Activated CD8-positive, alpha-beta memory T cell treated with anti-CD3 and anti-CD28 coated beads for 4 hours (primary cell): Measurements from ENCODE around the gene TMEM147.
A peak's percentile ranks its signal among the peaks of the same experiment; 100 is the strongest.

Source experiments
- DNase-seq, 2 donors: peaks; one replicate each; pipeline ENCODE4 v3.0.0-alpha.2; 2020; ENCODE audit warnings: low read depth in 2 of 2

TMEM147 gene

DNA sequence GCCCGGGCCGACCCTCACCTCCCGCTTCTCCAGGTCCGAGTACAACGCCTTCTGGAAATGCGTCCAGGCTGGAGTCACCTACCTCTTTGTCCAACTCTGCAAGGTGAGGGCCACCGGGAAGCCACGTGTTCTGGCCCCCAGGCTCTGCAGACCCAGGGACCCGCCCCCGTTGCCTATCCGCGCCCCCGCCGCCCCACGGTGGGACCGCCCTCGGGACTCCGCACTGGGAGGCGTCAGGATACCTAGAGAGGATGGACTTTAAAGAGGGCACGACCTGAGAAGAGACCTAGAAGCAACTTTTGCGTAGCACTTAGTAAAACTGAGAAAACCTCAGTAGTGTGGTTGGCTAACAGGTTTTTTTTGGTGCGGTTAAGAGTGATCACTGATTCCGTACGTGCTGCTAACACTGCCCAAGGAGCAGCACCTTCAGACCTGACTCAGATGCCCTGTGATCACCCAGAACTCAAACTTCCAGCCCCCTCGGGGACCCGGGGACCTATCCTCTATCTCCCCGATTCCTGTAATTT lies 492 bp downstream of the TMEM147 start:
- peak; percentile 37 to 42 for DNase-seq

DNA sequence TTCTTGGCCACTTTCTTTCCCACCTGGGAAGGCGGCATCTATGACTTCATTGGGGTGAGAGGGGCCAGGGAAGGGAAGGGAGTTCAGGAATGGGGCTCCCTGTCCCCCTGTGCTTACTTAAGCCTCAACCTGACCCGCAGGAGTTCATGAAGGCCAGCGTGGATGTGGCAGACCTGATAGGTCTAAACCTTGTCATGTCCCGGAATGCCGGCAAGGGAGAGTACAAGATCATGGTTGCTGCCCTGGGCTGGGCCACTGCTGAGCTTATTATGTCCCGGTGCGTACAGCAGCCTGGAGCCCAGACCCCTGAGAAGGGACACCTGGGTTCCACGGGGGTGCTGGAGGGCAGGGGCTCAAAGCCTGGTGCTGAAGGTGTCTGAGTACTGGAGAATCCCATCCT lies 1.1 kb downstream of the TMEM147 start:
- DNase-seq, result no peak

DNA sequence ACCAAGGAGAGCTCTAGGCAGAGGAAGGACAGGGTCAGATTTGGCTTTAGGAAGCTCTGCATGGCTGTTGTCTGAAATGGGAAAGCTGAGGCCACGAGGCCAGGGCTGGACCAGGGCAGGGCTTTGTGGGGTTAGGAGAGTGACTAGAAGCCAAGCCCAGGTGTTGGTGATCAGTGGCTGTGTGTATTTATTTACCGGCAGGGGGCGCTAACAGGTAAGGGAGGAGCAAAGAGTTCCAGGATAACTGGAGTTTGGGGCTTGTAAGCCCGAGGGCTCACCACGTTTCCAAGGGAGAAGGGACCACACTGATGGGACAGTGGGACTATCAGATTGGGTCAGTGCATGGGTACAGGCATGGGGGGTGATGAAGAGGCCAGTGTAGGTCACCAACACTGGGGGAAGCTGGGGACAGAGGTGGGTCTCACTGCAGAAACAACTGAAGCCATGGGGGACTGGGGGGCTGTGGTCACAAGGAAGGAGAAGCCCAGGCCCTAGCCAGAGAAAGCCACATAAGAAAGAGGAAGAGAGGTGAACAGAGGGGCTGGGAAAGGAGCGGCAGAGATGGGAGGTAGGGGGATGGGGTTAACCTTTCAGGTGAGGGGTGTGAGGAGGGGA lies 3.9 kb downstream of the TMEM147 start:
- DNase-seq, result peak in 1 of 2 donors; percentile 23

DNA sequence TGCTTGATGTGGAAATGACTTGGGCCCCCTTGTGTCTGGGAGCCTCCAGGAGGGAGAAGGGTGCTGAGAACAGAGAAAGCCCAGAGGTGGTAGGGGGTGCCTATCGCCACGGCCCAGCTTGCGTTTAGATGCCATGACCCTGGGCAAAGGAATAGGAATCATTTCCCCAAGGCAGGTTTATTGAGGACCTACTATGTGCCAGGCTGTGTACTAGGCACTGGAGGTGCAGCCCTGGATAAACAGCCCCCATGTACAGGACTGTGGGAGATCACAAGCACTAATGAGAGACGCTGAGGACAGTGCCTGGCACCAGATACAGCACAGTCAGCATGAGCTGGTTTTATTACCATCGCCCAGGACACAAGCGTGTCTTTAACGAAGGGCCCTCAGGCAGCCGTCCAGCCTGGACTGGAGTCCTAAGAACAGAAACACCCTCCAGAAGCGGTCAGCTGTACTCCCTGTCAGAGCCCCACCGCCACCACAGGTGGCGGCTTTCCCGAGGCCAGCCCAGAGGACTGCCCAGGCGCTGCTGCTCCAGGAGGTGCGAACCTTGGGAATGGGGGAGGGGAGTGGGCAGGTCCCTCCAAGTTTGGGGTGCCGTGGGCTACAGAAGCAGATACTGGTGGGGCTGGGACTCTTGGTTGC lies 4.6 kb downstream of the TMEM147 start:
- DNase-seq, result no peak

DNA sequence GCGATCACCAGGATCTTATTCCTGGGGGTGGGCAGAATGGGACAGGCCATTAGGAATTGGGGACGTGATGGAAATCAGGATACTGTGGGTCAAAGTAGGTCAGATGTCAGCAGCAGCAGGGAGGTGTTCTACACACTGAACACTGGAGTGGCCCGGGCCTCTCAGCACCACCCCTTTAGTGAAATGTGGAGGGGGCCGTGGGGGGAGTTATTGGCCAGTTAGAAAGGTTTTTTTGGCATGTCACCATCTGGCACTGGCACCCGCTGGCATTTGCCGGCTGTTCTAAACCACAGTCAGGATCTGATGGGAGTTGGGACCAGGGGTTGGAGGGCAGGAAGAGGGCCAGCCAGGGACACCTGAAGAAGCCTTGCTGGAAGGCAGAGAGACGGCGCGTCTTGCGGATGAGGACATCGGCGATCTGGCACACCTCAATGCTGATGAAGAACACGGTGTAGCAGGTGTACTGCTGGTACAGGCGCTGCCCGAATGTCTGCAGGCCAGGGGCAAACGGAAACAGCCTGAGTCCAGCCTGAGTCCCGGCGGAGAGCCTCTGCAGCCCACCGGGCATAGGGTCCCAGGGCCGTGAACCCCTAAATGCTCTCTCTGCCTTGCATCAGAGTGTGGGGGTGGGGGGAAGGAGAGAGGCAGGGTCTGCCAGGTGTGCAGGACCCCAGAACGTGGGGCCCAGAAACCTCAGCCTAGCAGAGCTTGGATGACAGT lies 5.8 kb downstream of the TMEM147 start:
- no peak for DNase-seq

DNA sequence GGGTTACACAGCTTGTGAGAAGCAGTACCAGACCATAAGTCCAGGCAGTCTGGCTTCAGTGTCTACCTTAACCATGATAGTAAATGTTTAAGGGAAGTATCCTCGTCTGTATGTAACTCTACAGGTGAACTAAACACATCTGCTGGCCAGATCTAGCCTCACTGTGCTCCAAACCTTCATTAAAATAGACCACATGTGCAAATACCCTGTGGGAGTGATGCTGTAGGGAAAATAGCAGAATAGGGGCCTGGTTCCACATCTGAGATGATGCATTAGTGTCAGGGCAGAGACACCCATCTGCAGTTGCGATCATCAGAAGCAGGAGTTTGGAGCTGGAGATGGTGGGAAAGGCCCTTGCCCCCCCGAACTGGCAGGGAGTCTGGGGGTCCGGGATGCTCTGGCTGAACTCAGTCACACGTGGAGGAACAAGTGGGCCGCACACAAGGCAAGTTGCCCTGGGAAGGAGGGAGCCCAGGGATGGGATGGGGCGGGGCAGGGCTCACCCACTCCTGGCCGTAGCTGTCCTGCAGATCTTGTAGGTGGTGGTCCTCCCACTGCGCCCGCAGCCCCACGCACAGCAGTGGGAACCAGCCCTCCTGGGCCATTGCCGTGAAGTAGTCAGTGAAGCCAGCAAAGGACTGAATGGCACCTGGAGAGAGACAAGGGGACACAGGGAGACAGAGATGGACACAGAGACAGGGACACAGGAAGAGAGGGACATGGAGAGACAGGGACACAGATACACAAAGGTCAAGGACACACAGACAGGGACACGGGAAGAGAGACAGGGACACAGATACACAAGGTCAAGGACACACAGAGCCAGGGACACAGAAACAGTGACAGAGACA lies 7.3 kb downstream of the TMEM147 start:
- no peak for DNase-seq

DNA sequence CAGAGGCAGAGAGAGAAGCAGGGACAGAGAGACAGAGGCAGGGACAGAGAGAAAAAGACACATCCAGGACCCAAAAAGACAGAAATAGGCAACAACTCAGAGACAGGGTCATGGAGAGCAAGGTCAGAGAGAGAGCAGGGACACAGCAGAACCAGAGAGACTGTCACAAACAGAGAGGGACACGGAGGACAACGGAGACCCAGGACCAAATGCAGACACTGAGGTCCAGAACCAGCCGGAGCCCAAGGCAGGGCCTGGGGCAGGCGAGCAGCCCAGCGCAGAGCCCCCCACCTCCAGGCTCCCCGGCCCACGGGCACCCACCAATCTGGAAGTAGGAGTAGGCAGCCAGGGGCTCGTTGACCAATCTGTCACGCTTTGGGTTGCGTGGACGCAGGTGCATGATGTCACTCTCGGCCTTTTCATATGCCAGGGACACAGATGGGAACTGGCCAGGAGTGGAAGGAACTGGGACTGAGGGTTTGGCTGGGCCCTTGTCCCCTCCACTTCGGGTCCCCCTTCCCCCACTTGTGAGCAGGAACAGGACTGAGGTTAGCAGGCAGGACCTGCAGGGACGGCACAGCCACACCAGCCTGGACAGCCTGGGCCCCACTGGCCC lies 8.1 kb downstream of the TMEM147 start:
- no peak for DNase-seq

DNA sequence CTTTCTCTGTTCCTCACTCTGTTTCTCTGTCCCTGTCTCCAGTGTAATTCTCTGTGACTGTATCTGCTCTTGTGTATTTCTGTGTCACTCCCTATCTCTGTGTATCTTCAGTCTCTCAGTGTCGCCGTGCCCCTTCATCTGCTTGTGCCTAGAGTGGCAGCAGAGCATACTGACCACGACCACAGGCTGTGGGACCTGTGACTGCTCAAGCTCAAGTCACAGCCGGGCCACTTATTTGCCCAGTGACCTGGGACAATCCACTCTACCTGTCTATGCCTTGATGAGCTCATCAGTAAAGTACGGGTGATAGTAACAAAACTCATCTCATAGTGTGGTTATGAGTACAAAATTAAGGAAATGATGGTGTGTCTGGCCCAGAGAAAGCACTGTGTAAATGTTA lies 8.7 kb downstream of the TMEM147 start:
- no peak for DNase-seq

DNA sequence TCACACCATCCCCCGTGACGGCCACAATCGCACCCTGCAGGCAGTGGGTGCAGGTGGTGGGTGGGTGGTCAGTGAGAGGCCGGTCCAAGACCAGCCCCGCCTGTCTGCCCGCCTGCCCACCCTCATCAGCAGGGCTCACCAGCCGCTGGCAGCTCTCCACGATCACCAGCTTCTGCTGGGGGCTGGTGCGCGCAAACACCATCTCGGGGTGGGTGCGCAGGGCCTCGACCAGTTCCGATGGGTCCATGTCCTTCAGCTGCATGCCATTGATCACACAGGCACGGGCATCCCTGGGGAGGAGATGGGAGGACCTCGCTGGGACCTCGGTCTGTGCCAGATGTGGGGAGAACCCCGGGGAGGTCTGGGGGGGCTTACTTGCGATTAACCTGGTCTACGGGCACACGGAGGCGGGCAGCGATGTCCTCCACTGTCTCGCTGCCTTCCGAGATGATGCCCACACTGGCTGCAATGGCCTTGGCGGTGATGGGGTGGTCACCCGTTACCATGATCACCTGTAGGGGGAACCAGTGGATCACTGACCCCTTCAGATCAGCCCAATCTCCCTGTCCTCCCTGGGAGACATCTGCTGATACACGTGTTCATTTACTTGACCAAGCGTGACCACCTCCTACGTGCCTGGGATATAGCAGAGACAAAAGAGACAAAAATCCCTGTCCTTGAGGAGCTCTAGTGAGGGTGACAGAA lies 10.0 kb downstream of the TMEM147 start:
- no peak for DNase-seq

DNA sequence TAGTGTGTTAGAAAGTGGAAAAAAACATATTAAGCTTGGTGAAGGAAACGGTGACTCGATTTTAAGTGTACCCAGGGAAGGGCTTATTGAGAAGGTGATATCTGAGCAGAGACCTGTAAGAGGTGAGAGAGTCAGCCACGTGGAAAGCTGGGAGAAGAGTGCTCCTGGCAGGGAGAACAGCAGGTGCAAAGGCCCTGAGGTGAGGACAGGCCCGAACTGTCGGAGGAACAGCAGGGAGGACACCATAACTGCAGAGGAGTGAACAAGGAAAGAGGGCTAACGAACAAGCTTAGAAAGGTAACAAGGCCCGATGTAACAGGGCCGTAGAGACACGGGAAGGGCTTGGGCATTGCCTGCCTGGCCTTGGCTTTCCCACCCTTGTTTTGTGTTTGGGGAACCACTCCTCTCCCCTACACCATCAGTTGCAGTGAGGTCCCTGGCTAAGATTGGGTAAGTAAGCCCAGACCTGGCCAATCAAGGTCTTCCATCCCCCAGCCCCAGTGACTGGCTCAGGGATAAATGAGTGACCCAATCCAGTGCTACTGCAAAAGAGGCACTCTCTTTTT lies 10.7 kb downstream of the TMEM147 start:
- no peak for DNase-seq

DNA sequence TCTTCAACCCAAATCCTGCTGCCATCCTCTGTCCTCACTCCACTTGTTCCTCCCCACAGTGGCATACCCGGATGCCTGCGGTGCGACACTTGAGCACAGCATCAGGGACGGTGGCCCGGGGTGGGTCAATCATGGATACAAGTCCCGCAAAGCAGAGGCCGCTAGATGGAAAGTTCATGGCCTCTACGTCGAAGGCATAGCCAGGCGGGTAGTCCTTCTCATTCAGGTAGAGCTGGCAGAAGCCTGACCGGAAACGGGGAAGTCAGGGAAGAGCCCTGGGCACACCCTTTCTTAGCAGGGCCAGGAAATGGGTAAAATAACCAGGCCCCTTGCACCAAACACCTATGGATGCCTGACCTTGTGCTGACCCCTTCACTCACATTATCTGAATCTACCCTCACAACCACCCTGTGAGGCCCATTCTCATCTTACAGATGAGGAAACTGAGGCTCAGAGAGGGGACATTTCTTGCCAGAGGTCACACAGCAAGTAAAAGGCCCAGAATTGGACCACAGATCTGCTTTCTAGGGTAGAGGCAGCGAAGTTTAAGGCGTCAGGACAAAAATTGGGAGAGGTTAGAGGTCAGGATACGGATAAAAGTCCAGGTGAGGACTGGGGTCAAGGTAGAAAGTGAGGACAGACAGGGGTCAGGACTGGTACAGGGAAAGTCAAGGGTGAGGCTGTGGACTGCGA lies 11.6 kb downstream of the TMEM147 start:
- DNase-seq, result no peak

DNA sequence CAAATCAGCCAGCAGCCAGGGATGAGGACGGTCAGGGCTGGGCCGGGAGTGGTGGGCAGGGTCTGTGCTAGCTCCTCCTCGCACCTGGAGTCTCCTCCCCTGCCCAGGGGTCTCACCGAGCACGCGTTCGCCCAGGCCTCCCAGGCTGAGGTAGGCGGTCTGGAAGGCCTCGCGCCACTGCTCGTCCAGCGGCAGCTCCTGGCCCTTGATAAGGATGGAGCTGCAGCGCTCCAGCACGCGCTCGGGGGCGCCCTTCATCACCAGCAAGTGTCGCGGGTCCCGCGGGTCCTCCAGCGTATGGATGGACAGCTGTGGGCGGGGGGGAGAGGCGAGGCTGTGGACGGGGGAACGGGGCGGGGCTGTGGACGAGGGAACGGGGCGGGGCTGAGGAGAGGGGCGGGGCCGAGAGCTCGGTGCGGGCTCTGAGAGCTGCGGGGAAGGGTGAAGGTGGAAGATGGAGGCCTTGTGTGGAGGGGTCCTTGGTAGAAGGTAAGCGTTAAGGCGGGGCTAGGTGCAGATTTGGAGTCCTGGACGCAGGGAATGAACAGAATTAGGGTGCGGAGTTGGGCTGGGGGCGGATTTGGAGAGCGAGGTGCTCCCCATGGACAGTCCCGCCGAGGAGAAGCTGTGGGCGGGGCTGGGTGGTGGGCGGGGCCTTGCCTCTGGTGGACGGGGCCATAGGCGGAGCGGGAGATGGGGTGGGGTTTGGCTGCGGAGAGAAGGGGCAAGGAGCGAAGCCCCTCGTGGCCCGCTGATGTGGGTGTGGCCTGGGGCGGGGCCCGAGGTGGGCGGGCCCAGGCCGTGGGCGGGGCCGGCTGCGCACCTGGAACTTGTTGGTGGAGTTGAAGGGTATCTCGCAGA lies 12.3 kb downstream of the TMEM147 start:
- DNase-seq, result peak in 1 of 2 donors; percentile 13

DNA sequence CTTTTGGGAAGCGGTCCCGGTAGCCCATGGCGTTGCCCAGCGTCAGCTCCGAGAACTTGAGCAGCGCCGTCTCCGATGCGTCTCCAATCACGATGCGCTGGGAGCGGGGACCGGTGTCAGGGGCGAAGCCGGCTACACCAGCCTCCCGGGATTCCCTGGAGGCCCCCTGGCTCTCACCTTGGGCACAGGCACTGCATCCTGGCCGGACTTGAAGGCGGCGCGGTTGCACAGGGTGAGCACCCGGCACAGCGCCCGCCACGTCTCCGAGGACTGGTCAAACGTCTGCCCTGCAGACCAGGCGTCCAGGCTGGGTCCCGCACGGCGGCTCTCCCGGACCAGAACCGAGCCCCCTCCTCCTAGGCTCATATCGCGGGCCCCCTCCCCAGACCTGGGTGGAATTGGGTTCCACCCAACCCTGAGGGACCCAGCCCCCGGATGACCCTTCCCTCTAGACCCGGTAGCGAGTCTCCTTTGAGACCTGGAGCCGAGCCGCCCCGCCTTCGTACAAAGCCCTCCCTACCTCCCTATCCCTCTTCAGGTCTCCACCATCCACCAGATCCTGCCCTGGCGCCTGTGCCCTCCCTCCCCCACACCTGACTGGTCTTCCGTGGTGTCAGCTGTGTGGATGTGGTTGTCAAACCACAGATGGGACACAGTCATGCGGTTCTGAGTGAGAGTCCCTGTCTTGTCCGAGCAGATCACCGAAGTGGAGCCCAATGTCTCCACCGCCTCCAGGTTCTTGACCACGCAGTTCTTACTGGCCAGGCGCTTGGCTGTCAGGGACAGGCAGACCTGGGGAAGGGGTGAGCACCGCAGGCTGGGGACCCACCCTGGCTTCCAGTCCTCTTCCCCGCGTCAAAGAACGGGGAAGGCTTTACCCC lies 13.2 kb downstream of the TMEM147 start:
- no peak for DNase-seq

DNA sequence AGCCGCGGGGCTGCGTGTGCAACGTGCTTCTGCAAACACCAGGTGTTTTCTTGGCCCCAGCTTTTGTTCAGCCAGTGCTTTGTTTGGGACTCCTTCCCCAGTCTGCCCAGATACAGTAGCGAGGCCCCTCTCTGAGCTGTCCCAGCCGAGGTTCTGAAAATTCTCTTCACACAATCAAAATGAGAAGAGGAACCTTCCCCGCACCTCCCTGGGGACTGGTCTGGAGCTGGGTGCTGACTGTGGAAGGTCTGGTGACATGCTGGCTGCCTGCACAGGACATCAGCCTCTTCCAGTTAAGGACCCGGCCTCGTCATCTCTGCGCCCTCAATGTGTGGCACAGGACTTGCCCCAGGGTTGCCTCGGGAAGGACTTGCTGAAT lies 13.8 kb downstream of the TMEM147 start:
- DNase-seq, result no peak

DNA sequence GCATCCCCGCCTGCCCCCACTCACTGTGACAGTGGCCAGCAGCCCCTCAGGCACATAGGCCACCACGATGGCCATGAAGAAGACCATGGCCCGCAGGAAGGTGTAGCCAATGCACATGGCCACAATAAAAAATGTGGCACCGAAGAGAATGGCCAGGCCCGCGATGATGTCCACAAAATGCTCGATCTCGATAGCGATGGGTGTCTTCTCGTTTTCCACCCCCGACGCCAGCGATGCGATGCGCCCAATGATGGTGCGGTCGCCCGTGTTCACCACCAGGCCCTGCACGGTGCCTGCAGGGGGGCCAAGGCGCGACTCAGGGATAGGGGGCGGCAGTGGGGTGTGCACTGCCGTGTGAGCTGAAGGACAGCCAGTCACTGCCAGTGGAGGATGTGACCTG lies 14.4 kb downstream of the TMEM147 start:
- no peak for DNase-seq

DNA sequence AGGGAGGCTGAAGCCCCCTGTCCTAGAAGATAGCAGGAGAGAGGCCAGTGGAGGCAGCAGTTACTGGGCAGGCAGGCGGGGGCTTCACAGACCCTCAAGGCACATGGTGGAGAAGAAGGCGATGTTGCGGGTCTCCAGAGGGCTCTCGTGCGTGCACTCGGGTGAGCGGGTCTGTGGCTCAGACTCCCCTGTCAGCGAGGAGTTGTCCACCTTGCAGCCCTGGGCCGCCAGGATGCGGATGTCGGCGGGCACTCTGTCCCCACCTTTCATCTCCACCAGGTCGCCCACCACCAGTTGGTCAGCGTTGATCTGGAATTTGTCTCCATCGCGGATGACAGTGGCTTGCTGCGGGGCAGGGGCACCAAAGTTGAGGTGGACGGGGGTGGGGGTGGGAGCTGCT lies 14.8 kb downstream of the TMEM147 start:
- DNase-seq, result no peak

DNA sequence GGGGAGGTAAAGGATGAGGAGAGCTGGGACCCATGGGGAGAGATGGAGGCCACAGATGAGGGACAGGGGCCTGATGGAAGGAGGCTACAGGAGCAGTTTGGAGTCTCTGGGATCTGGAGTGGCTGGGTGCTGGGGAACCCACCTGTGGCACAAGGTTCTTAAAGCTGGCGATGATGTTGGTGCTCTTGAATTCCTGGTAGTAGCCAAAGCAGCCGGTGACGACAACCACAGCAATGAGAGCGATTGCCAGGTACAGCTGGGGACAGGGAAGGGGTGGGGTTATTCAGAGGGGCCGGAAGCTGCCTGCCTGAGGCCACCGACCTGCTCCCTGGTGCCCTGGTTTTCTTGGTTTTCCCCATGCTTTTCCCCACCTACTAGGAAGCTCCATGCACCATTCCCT lies 15.3 kb downstream of the TMEM147 start:
- no peak for DNase-seq

DNA sequence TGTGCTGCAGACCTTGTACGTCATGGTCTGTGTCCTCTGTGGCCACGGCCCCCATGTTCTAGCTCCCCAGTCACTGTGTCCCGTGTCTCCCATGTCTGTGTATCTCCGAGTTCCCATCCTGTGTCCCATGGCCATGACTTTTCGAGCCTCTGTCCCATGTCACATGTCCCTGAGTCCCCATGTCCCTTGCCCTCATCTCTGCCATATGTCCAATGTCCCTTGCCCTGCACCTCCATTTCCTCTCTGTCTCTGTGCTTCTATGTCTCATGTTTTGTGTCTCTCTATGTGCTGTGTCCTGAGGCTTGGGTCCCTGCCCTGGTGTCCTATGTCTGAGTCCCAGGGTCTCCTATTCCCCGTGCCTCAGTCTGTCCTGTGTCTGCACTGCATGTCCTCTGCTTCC lies 16.0 kb downstream of the TMEM147 start:
- DNase-seq, result no peak
